GM21526 (cell line): ENCODE results near the gene FHOD3.

Experiments used
- ATAC-seq: cut with Tn5 transposase; IDR thresholded peaks from one replicate; pipeline ENCODE4 v1.9.1; 2021; ENCODE audit warnings: moderate library complexity; ENCODE audit not compliant: unreplicated experiment, low FRiP score

The FHOD3 gene

GRCh38 chr18:36297417-36298125 is at the start of gene FHOD3:
FHOD3 (plus strand) TSS chr18:36297713; CDS start chr18:36297836, 123 bp downstream.
- peak; percentile 53 for ATAC-seq

- ATAC-seq = no peak
Observed at GRCh38 chr18:36249392-36249791, 48.1 kb upstream of the FHOD3 start.

DNA sequence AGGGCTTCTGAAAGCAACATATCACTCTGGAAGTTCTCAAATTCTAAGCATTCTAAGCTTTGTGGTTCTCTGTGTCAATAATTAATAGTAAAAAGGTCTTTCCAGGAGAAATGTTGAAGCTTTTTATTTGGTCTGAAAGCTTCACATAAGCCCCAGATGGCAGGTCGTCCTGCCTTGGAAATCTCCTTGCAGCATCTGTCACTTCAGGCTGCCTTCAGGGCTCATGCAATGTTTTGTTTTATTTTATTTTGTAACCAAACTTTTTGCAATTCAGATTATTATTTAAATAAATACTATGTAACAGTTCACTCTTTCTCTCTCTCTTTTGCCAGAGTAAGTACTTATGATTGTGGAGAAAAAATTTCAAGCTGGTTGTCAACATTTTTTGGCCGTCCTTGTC is 46.7 kb upstream of the FHOD3 start:
- ATAC-seq = no peak

DNA sequence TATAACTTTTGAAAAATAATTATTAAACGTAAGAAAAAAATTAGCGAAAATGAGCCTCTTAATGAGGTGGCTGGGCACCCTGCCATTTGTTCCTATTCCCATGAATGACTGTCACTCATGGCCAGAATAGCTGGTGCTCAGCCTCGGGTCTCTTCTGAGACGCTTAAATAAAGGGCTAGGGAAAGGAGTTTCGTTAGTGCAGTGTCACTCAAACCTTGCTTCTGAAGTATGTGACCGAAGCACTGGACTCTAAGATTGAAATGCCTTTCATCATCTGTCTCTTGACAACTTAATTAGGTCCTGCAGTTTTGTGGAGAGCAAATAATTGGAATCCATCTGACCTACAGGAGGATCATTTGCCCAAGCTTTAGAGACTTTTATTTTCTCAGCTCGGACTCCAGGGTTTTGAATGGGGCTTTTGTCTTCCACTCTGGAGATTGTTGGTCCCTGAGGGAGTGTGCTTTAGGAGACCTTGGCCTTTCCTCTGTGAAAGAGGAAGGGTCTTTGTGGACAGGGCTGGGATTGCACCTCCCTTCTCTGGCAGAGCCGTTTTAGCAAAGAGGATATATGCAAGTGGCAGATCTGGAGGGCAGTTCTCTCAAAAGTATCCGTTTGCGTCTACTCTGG is 42.3 kb upstream of the FHOD3 start:
- ATAC-seq = no peak

DNA sequence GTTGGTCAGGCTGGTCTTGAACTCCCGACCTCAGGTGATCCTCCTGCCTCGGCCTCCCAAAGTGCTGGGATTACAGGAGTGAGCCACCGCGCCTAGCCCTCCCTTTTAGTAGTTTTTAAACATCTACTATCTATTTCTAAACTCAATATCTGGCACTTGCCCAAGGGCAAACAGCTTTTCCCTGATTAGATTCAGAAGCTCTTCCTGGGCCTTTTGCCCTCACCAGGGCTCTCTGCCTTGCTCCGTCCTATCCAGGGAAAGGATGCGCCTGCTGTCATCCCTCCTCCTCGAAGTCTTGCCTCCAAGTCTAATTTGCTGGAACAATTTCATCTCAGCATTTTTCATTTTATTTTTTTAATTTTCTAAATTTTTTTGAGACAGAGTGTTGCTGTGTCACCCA is 41.4 kb upstream of the FHOD3 start:
- no peak for ATAC-seq

DNA sequence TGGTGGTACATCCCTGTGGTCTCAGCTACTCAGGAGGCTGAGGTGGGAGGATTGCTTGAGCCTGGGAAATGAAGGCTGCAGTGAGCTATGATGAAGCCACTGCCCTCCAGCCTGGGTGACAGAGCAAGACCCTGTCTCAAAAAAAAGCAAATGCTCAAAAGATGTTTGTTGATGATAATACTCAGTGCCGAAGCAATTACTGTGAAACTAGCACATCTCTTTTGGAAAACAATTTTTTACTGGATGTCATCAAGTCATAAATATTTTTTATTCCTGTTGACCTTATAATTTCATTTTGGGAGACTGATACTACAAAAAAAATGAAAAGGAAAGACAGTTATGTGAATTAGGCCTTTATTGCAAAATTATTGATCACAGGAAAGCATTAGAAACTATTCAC is 34.5 kb upstream of the FHOD3 start:
- ATAC-seq = no peak

DNA sequence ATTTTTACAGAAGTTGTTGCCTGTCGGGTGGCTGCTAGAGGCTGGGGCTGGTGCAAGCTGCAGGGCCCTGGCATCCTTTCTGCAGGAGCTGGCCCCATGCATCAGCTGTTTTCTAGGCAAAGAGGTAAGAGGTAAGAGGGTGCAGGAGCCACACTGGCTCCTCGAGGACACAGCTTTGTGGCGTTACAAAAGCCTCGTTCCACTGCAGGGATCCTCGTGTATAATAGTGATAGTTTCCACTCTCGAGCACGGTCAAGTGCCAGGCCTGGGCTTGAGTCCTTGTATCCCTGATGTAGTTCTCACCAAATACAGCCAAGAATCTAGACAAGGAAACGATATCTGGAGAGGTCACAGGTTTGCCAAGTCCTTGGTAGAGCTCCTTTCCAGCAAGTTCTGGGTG is 33.2 kb upstream of the FHOD3 start:
- ATAC-seq = no peak

GRCh38 chr18:36265015-36265414 is 32.5 kb upstream of the FHOD3 start:
- no peak for ATAC-seq

GRCh38 chr18:36269157-36269556 is 28.4 kb upstream of the FHOD3 start:
- ATAC-seq = no peak

GRCh38 chr18:36271153-36271552 is 26.4 kb upstream of the FHOD3 start:
- ATAC-seq = no peak

GRCh38 chr18:36273347-36273746 is 24.2 kb upstream of the FHOD3 start:
- ATAC-seq = no peak

GRCh38 chr18:36274083-36274715 is 23.3 kb upstream of the FHOD3 start:
- ATAC-seq = no peak

DNA sequence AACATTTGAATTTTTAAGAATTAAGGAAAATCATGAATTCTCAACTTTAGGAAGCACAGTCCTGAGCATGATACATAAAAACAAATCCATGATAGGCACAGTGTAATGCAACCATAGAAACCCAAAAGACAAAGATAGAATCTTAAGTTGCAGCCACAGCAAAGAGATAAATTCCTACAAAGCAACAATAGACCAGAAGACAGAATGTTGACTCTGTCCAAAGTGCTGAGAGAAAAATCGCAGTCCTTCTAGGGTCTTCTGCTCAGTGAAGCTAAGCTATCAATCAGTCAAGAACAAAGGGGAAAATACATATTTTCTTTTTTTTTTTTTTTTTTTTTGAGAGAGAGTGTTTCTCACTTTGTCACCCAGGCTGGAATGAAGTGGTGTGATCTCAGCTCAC is 22.0 kb upstream of the FHOD3 start:
- no peak for ATAC-seq

DNA sequence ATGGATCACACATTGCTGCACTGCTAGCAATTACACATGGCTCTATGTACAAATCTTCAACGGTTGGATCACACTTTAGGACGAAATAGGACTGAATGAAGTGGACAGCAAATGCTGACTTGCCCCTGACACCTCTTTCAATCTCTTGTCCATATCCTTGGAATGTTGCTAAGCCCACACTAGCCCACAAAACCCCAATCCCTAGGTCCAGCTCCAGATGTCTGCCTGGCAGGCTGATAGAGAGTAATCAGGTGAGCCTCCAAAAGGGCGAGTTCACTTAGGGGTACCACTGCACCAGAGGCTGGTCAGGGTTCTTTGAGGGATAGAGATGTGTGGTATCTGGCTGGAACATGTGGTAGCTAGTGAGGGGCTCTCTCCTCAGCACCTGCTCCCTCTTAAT is 18.5 kb upstream of the FHOD3 start:
- ATAC-seq = no peak

DNA sequence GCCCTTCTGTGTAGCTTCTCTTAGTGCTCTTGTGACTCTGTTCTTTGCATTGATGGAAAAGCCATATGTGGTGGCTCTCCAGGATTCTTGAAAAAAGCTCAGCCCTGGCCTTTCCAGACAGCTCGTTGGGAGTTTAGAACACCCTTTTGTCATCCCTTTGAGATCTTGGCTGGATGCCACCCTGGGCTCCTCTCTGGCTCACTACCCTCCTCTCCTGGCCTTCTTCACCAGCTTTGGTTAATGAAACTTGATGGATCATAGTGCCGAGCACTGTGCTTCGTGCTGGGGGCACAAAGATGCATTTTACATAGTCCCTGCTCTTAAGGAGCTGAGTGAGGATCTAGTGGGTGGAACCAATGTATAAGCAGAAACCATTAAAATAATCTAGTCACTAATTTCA is 15.6 kb upstream of the FHOD3 start:
- ATAC-seq = no peak

DNA sequence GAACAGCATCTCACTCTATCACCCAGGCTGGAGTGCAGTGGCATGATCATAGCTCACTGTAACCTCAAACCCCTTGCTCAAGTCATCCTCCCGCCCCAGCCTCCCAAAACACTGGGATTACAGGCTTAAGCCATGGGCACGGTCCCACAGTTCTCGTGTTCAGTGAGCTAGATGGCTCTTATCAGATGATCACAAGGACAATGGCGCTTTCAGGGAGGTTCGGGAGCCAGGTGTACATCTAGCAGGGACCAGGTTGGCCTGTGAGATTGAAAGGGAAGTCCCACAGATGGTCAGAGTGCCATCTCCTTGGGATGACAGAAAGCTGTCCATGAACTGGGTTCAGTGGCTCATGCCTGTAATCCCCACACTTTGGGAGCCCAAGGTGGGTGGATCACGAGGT is 14.1 kb upstream of the FHOD3 start:
- ATAC-seq = no peak

- ATAC-seq = no peak
Observed at GRCh38 chr18:36284268-36284667, 13.2 kb upstream of the FHOD3 start.

- ATAC-seq = no peak
Observed at GRCh38 chr18:36284671-36285295, 12.7 kb upstream of the FHOD3 start.

DNA sequence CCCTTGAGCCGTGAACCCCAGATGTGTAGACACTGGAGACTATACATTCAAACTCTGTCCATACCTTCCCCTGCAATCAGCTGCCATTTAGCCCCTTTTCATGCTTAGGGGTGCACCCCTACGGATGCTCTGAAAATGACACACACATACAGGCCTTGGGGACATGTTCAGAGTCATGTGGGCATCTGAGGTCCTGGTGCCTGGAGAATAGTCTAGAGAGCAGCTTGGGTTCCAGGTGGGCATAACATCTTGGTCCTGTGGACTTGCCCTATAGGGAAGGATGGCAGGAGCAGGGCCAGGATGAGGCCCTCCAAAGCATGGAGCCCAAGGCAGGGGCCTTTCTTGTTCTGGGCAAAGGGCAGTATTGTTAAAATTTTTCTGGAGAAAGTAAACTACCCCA is 9.9 kb upstream of the FHOD3 start:
- ATAC-seq = no peak

- no peak for ATAC-seq
Observed at GRCh38 chr18:36288689-36289088, 8.8 kb upstream of the FHOD3 start.

- ATAC-seq = no peak
Observed at GRCh38 chr18:36294031-36294430, 3.5 kb upstream of the FHOD3 start.

DNA sequence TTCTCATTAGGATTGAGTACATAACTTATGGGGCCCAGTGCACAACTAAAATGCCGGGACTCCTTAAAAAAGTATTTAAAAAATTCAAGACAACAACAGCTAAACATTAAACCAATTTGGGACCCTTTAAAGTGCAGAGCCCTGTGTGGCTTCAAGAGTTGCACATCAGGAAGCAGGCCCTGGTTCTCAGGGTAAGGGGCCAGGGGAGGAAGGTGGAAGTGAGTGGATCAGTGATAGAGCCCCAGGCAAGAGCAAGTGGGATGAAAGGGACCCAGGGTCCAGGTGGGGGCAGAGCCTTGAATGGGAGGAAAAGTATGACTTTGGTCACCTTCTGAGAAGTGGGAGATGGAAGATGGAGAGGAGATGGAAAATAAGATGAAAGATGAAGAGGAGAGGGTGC is 2.3 kb upstream of the FHOD3 start:
- ATAC-seq = no peak
